Upper lobe of right lung (tissue), 1 donor: ENCODE measurements around the gene SYCP2L. TPM values are rescaled to one million over a fixed set of nuclear protein-coding genes. Genes with fewer than 3 reads are reported as not detected.
"Not testable (repeated sequence)": the region's sequence is repeated elsewhere in the genome, so short reads cannot be mapped to it uniquely, and the experiment has no call there.

Source experiments
- ATAC-seq: fragments of 200-7000 bp; cut with Tn5 transposase; one replicate; pipeline ENCODE4 v1.9.1; 2020; ENCODE audit warnings: mild to moderate bottlenecking, moderate library complexity
- DNase-seq: peaks from one replicate; pipeline ENCODE4 v3.0.0-alpha.2; 2020
- H3K27ac ChIP-seq: fragments of 200-600 bp; one replicate; pipeline ENCODE4 v1.8.0; 2022
- H3K27me3 ChIP-seq: fragments of 200-600 bp; one replicate; pipeline ENCODE4 v1.8.0; 2022; ENCODE audit warnings: mild to moderate bottlenecking
- H3K36me3 ChIP-seq: fragments of 200-600 bp; one replicate; pipeline ENCODE4 v1.8.0; 2022
- H3K4me1 ChIP-seq: fragments of 200-600 bp; one replicate; pipeline ENCODE4 v1.8.0; 2022
- H3K4me3 ChIP-seq: fragments of 200-600 bp; one replicate; pipeline ENCODE4 v1.8.0; 2022; ENCODE audit warnings: mild to moderate bottlenecking
- H3K9me3 ChIP-seq: fragments of 200-600 bp; one replicate; pipeline ENCODE4 v1.8.0; 2022
- CTCF ChIP-seq: fragments of 200-600 bp; IDR thresholded peaks from one replicate; pipeline ENCODE4 v1.8.0; 2022; ENCODE audit warnings: antibody characterized with exemption
- intact Hi-C: fragments of 100-400 bp; cut with DNase I; formaldehyde crosslinking; loops from one replicate; pipeline ENCODE4 v1.11.0; 2022
- total RNA-seq: library from RNA; stranded (reverse); fragmentation: NEBNext Ultra II Directional; extraction: Animal tissue kit (Norgen Biotek cat#: 25700); gene quantifications from one replicate; pipeline ENCODE4 v1.2.1, GENCODE V29; 2021
- donor health status: DM: no; HTN: yes; CAD: no; lungs with severe emphysema.

The SYCP2L gene
- total RNA-seq, 1 donor from 2014 or later = 0.58 TPM

- Histone ChIP-seq H3K9me3 (no peaks in the 10 kb centered on the region), H3K4me3 (no peak overlapping the region), H3K4me1 (no peaks in the 10 kb centered on the region), H3K27me3 (peaks cover 8% of the 10 kb centered on the region), H3K27ac (no peak overlapping the region), H3K36me3 (no peaks in the 10 kb centered on the region)
- no peak for ATAC-seq
- no peak for DNase-seq
- intact Hi-C loops = no loop called here
- no peak for TF ChIP-seq CTCF
Observed at GRCh38 chr6:10874207-10874606, 12.6 kb upstream of the SYCP2L start.

GRCh38 chr6:10875026-10875425 lies 11.8 kb upstream of the SYCP2L start:
- intact Hi-C loops = no loop called here
- no peak overlapping the region for H3K4me3 ChIP-seq
- ATAC-seq (no peak), DNase-seq (no peak)
- peaks cover 8% of the 10 kb centered on the region for H3K27me3 ChIP-seq
- H3K36me3 ChIP-seq = no peaks in the 10 kb centered on the region
- no peaks in the 10 kb centered on the region for H3K9me3 ChIP-seq
- TF ChIP-seq CTCF = no peak
- H3K27ac ChIP-seq = no peak overlapping the region
- H3K4me1 ChIP-seq = no peaks in the 10 kb centered on the region

GRCh38 chr6:10877012-10877411 lies 9.8 kb upstream of the SYCP2L start:
- DNase-seq = no peak
- Histone ChIP-seq H3K9me3 (no peaks in the 10 kb centered on the region), H3K4me1 (no peaks in the 10 kb centered on the region), H3K27ac (no peak overlapping the region), H3K36me3 (no peaks in the 10 kb centered on the region), H3K4me3 (no peak overlapping the region), H3K27me3 (peaks cover 21% of the 10 kb centered on the region)
- TF ChIP-seq CTCF = no peak
- intact Hi-C loops = no loop called here
- ATAC-seq = no peak

GRCh38 chr6:10877871-10878270 lies 9.0 kb upstream of the SYCP2L start:
- intact Hi-C loops = no loop called here
- ATAC-seq (no peak), DNase-seq (no peak)
- Histone ChIP-seq H3K9me3 (no peaks in the 10 kb centered on the region), H3K27ac (no peak overlapping the region), H3K36me3 (no peaks in the 10 kb centered on the region), H3K4me1 (no peaks in the 10 kb centered on the region), H3K4me3 (no peak overlapping the region), H3K27me3 (peaks cover 29% of the 10 kb centered on the region)
- TF ChIP-seq CTCF = no peak

- TF ChIP-seq CTCF = no peak
- H3K4me1 ChIP-seq = no peaks in the 10 kb centered on the region
- intact Hi-C loops = no loop called here
Observed at GRCh38 chr6:10880366-10880765, 6.5 kb upstream of the SYCP2L start.

GRCh38 chr6:10882253-10882630 lies 4.6 kb upstream of the SYCP2L start:
- H3K27me3 ChIP-seq = peaks cover 69% of the 10 kb centered on the region
- H3K4me1 ChIP-seq, intact Hi-C loops, H3K4me3 ChIP-seq, DNase-seq, H3K36me3 ChIP-seq, H3K9me3 ChIP-seq, H3K27ac ChIP-seq, ATAC-seq: not testable (repeated sequence)

More at GRCh38 chr6:10880366-10880765, 6.5 kb upstream of the SYCP2L start:
- no peaks in the 10 kb centered on the region for H3K36me3 ChIP-seq
- DNase-seq (no peak), ATAC-seq (no peak)
- H3K27ac ChIP-seq = no peak overlapping the region
- H3K27me3 ChIP-seq = peaks cover 53% of the 10 kb centered on the region
- H3K9me3 ChIP-seq = no peaks in the 10 kb centered on the region
- H3K4me3 ChIP-seq = no peak overlapping the region
